ENCODE measurements around the gene TCTN2.

- TF ChIP-seq TCF7L2 (IDR thresholded peaks at IDR 0.05; ENCODE audit: low read depth, low read length) (no peak), CHD1 (IDR thresholded peaks at IDR 0.05; ENCODE audit: low read length) (no peak), POLR2A (conservative IDR thresholded peaks at IDR 0.05) (no peak), TOE1 (IDR thresholded peaks at IDR 0.05; ENCODE audit: borderline replicate concordance) (no peak), TOE1 (CRISPR knock-in tag; IDR thresholded peaks at IDR 0.05; ENCODE audit: borderline replicate concordance, low read depth) (no peak), ZNF133 (CRISPR knock-in tag; IDR thresholded peaks at IDR 0.05) (no peak), SAFB (IDR thresholded peaks at IDR 0.05; ENCODE audit: borderline replicate concordance, low read depth, low read length) (no peak)
Measured at GRCh38 chr12:123715195-123715594, 44.3 kb downstream of the TCTN2 start.

Data from K562 (cell line).